Stimulated activated CD4-positive, alpha-beta T cell treated with anti-CD3 and anti-CD28 coated beads, Interleukin-2, amount 100 ng/mL, for 48 hours (primary cell): ENCODE measurements around the gene MDH1.
"Not testable (repeated sequence)": the region's sequence is repeated elsewhere in the genome, so short reads cannot be mapped to it uniquely, and the experiment has no call there.

Experiments used
- DNase-seq, 2 donors: peaks; one replicate each; pipeline ENCODE4 v3.0.0-alpha.2; 2020

Gene MDH1

DNA sequence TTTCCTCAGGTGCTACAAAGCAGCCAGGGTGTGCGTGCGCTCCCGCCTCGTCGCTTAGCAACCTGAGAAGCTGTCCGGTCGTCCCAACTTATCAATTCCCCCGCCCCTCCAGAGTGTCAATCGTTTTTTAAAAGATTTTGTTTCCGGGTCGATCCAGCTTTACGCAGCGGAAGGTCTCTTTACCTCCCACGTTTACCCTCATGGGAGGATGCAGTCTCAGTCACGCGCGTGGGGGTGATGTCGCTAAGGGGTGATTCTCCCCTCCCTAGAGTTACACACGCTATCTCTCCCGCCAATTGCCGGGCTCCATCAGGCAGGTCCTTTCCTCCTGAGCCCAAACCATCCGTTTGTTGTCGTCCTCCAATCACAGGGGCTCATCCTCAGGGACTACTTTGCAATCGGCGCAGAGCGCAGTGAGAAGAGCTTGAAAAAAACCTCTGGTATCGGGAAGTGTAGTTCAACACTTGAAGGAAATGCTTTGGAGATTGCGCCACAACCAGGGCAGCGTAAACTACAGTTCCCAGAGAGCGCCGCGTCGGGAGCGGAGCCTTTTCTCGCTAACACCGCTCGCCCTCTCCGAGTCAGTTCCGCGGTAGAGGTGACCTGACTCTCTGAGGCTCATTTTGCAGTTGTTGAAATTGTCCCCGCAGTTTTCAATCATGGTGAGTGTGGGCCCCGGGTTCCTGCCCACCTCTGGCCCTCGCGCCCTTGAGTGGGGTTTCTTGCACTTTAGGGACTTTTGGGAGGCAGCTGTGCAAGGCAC, at the start of gene MDH1, which contains the start of gene WDPCP:
TSS of gene MDH1 (plus strand) at position 579 of the 763 bp plus-strand sequence. CDS start at position 660, 81 bp downstream.
TSS of gene WDPCP (minus strand) at position 93 of the 763 bp plus-strand sequence. CDS start 206 bp downstream, outside the sequence.
- peak; percentile 79 to 82 for DNase-seq

DNA sequence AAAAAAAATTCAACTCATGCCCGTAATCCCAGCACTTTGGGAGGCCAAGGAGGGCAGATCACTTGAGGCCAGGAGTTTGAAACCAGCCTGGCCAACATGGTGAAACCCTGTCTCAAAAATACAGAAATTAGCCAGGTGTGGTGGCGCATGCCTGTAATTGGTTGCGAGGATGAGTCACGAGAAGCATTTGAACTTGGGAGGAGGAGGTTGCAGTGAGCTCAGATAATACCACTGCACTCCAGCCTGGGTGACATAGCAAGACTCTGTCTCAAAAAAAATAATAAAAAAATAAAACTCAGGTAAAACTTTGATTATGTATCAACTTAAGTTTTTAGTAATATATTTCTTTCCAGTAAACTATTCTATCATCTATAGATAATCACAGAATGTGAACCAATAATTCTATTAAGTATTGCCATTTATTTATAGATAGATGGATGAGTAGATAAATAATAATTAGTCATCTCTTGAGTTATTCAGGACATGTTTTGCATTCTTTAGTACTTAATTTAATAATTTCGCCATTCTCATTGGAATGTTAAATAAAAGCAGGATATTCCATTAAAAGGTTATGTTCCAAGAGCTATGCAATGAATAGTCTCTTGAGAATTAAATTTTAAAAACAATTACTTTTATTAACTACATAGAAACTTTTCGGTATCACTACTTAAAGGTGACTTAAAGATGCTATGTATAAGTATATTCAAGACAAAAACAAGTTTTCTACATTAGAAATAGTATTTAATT, 49.2 kb upstream of the MDH1 start:
- DNase-seq: no peak

DNA sequence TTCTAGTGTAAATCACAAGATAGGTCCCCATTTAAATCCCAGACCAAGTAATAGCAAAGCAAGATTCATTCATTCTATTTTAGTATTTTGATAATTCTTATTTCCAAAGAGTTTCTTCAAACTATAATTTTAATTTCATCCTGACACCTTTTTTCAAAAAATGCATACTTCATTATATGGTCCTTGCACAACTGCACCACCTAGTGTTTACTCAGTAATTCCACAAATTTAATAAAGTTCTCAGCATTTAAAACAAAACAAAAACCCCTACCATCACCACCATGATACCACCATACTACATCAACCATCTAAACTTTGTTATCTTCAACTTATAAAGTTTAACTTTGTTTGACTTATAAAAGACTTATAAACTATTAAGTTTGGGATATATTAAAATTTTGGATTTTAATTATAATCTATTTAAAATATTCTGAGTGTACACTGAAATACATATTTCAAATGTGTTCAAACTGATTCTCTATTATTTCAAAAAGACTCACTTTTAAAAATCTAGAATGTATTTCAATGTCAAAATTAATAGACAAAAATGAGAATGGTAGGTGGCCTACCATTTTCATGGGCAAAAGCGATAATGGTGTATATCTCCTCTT, 44.6 kb upstream of the MDH1 start:
- no peak for DNase-seq

DNA sequence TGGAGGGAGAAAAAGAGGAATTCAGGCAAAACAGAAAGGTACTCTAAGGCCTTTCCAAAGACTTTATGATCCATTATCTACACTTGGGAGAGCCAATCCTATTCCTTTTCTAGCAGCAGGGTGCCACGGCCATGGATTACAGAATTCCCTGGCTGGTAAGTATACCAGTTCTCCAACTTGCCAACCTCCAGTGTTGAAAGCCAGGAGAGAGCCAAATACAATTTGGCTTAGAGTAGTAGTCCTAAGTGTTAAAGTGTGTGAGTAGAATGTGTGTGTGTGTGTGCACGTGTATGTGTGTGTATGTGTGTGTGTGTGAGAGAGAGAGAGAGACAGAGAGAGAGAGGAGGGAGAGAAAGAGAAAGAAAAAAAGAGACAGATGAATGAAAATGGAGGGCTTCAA, 43.7 kb upstream of the MDH1 start:
- DNase-seq: no peak

DNA sequence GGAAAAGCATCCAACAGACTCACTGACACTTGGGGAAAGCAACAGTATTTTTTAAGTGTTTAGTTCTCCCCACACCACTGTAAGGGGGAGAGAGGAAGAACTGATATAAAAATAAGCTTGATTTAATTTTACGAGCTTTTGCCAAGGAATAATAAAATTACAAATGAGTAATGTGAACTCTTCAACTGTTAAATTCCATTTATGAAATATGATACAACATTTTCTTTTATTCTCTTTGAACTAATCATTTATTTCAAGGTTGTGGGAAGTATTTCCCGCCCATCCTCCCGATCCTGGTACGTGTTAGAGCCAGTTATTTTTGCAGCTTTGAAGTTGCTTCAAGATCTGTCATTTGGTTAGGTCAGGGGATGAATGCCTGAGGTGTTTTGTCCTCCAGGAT, 35.7 kb upstream of the MDH1 start:
- no peak for DNase-seq

DNA sequence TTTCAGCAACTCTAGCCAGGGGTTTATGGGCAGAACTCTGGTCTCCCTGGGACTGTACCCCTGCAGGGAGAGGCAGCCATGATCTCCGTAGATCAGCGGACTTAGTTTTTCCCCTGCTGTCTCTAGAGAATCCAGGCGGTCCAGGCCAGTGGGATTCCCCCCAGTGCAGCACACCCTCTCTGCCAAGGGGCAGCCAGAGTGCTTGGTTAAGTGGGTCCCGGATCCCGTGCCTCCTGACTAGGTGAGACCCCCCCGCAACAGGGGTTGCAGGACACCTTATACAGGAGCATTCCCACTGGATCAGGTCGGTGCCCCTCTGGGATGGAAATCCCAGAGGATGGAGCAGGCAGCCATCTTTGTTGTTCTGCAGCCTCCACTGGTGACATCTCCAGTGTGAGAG, 33.5 kb upstream of the MDH1 start:
- no peak for DNase-seq

DNA sequence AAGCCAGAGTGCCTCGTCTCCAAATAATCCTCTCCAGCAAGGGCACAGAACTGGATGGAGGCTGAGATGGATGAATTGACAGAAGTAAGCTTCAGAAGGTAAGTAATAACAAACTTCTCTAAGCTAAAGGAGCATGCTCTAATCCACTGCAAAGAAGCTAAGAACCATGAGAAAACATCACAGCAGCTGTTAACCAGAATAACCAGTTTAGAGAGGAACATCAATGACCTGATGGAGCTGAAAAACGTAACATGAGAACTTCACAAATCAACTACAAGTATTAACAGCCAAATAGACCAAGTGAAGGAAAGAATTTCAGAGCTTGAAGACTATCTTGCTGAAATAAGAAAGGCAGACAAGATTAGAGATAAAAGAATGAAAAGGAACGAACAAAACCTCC, 32.8 kb upstream of the MDH1 start:
- no peak for DNase-seq

DNA sequence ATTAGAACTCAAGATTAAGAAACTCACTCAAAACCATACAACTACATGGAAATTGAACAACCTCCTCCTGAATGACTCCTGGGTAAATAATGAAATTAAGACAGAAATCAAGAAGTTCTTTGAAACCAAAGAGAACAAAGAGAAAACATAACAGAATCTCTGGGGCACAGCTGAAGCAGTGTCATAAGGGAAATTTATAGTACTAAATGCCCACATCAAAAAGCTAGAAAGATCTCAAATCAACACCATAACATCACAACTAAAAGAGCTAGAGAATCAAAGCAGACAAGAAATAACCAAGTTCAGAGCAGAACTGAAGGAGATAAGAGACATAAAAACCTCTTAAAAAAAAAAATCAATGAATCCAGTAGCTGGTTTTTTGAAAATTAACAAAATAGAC, 30.9 kb upstream of the MDH1 start:
- not testable (repeated sequence) for DNase-seq

DNA sequence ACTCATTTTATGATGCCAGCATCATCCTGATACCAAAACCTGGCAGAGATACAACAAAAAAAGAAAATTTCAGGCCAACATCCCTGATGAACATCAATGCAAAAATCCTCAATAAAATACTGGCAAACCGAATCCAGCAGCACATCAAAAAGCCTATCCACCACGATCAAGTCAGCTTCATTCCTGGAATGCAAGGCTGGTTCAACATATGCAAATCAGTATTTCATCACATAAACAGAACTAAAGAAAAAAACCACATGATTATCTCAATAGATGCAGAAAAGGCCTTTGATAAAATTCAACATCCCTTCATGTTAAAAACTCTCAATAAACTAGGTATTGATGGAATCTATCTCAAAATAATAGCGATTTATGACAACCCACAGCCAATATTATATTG, 29.8 kb upstream of the MDH1 start:
- not testable (repeated sequence) for DNase-seq

DNA sequence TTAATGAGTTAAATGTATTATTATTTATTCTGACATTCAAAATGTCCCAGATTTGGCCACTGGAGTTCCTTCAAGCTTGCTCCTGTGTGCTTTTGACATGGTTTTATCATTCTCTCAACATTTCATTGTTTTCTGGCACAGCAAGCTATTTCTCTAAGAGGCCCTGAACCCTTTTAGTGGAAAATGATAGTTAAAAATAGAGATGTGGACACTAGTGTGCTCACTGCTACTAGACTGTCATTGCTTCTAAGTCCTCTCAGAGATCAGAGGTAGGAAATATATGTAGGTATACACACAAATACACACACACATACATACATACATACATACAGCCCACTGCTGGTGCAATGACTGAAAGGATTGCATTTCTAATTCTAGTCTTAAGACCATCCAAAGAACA, 26.0 kb upstream of the MDH1 start:
- DNase-seq: no peak

DNA sequence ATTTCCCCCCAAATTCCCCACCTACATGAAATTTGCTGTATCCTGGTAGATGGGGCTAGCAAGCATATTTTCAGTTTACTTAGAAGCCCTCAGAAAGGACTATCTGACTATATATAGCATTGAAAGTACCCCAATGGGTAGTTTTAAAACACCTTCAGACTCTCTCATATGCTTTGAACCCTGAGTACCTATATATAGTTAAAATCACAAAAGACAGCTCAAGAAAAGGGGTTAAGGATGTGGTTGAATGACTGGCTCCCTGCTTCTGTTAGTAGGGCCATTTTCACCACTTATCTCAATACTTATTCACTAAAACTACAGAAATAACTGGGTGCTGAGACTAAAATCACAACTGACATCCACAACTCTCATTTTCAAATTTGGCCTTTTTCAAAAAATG, 19.0 kb upstream of the MDH1 start:
- no peak for DNase-seq

DNA sequence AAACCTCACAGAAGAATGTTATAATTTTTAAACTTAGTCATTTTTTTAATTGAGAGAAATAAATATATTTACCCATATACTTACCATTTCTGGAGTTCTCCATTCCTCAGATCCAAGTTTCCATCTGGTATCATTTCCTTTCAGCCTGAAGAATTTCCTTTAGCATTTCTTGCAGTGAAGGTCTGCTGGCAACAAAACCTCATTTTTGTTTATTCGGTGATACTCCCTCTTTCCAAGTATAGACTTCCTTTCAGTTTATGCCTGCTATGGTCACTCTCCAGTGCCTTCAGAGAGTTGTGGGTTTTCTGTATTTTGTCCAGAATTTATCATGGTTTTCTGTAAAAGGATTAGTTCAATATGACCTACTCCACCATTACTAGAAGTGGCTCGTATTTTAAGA, 17.5 kb upstream of the MDH1 start:
- no peak for DNase-seq

DNA sequence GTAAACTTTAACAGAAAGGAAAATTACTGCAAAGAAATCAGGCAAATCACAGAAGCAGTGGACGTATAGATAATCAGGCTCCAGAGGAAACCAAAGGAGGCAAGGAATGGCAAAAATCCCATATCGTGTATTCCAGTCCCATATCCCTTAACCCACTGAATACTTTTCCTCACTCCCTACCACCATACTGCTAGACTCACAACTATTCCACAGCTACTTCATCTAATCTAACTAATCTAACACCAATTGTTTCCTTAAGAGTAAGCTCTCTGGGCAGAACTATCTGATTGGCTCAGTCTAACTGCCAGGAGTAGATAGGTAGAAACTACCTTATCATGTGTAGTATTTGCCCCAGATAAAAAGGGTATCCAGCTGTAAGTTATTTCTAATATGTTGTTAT, 16.8 kb upstream of the MDH1 start:
- no peak for DNase-seq

DNA sequence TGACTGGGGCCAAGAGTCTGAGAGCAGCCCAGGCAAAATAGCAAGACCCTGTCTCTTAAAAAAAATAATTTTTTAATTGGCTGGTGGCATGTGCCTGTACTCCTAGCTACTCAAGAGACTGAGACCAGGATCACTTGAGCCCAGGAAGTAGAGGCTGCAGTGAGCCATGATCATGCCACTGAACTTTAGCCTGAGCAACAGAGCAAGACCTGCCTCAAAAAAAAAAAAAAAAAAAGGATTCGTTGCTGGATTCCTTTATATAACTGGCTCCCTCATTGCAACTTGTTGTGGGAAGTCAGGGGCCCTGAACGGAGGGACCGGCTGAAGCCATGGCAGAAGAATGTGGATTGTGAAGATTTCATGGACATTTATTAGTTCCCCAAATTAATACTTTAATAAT, 15.7 kb upstream of the MDH1 start:
- not testable (repeated sequence) for DNase-seq

DNA sequence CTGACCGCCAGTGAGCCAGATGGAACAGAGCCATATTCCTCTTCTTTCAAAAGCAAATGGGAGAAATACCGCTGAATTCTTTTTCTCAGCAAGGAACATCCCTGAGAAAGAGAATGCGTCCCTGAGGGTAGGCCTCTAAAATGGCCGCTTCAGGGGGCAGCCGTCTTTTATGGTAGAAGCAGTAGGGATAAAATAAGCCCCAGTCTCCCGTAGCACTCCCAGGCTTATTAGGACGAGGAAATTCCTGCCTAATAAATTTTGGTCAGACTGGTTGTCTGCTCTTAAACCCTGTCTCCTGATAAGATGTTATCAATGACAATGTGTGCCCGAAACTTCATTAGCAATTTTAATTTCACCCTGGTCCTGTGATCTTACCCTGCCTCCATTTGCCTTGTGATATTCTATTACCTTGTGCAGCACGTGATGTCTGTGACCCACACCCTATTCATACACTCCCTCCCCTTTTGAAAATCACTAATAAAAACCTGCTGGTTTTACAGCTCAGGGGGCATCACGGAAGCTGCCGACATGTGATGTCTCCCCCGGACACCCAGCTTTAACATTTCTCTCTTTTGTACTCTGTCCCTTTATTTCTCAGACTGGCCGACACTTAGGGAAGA, 14.9 kb upstream of the MDH1 start:
- DNase-seq: not testable (repeated sequence)

DNA sequence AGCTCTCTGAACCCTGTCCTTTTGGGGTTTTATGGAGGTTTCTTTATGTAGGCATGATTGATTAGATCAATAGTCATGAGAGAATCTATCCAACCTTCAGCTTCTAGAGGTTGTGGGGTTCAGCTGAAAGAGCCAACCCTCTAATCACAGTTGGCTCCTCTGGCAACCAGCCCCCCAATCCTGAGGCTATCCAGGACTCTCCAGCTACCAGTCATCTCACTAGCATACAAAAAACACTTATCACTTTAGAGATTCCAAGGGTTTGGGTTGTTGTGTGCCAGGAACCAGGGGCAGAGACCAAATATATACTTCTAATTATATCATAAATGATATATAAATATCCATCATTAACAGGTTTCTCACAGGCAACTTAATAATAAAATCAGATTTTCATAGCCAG, 12.2 kb upstream of the MDH1 start:
- no peak for DNase-seq

DNA sequence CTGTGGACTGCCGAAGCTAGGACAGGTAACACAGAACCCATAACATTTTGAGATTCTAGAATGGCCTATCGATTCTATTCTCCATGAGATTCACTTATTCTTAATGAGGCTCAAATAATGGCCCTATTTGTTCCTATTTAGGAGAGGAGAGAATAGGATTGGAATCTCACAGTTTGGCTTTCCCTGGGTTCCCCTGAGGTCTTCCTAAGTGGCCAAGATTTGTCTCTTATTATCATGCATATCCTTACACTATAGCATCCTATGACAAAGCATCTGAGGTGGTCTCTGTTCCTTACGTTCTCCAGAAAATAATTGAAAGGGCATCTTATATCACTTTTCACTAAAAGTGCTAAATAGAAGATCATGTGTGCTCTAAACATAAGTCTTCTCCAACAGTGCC, 10.0 kb upstream of the MDH1 start:
- no peak for DNase-seq

DNA sequence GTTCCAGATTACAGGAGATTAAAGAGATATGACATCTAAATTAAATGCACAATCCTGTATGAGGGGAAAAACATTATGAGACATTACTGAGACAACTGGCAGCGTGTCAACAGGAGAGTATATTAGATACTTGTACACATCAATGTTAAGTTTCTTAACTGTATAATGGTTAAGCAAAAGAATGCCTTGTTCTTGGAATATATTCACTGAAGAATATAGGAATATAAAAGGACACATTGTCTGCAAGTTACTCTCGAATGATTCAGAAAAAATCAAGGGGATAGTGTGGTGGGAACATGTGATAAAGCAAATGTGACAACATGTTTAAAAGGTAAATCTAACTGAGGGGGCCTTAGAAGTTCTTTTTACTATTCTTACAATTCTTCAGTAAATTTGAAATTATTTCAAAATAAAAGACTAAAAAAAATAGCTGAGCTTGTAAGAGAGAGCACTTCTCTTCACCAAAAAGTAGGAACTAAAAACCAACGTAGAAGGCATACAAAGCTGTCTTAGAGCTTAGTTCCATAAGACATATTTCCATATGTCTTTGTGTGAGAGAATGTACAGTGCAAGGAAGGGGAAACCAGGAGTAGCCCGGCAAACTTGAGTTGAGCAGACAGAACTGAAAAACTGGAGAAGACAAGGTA, 8.0 kb upstream of the MDH1 start:
- DNase-seq: no peak

DNA sequence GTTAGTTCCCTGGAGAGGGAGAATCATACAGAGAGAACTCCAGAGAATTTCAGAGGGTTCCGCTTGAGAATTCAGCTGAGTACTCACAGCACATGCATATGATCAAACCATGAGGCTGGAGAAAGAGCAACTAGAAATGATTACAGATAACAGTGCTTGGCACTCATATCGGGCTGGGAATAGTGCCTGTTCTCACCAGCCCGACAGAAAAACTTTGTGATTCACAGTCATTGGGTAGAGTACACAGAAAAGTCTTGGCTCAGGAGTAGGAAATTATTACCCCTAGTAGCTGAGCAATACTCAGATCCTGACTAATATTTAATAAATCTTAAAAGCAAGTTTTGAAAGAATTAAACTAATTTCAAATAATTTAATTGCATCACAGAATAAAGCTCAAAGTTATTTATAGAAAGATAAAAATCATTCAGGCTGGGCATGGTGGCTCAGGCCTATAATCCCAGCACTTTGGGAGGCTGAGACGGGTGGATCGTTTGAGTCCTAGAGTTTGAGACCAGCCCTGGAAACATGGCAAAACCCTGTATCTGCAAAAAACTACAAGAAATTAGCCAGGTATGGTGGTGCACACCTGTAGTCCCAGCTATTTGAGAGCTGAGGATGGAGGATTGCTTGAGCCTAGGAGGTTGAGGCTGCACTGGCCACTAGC, 7.3 kb upstream of the MDH1 start:
- no peak for DNase-seq

DNA sequence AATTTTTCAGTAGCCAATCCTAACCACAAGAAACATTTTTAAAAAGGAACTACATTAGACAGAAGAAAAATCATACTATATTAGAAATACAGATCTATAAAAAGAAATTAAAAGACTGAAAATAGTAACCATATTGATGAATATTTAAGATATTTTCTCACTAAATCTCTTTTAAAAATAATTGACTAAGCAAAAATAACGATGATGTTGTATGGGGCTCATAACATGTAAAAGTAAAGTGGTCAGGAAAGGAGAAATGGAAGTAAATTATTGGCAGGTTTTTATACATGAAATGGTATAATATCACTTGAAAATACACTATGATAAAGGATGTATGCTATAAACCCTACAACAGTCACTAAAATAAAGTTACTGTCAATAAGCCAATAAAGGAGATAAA, 5.9 kb upstream of the MDH1 start:
- no peak for DNase-seq

DNA sequence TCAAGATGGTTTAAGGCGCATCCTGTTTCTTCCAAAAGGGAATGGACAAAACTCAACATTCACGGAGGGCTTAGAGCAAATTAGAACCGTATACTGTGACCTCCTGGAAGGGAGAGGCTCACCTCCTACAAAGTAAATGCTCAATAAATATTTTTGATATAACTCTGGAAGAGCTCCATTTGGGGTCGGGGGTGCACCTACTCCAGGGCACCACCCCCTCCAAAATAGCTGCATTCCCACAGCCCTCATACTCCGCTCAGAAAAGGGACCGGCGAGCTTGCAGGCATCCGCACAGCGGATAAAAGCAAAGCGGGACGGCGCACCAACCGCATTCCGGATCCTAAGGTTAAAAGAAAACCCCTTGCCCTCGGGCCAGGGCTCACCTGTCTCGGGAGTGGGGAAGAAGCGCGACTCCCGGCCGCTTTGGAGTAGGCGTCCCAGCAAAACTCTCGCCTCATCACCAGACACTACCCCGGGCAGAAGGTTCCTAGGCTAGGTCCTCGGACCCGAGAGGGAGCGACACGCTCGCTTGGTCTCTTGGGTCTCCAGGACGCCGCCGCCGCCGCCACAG, 864 bp upstream of the MDH1 start:
- DNase-seq: no peak
